Gastrocnemius medialis (tissue), 4 donors: ENCODE data around the gene COQ8B. TPM values are rescaled to one million over a fixed set of nuclear protein-coding genes. Genes with fewer than 3 reads are reported as not detected.

ENCODE experiments used
- ATAC-seq, 2 donors: fragments of 150-250 bp; one replicate each; pipeline ENCODE4 v1.9.1; 2016
- DNase-seq, 2 donors: peaks; one replicate each; pipeline ENCODE4 v3.0.0-alpha.2; 2019
- H3K27ac ChIP-seq, 4 donors: fragments of 200-600 bp; sonication (generic); 1 replicate in 1 of 4; 2 replicates in 3 of 4; pipeline ENCODE4 v1.5.1; 2016 to 2018; ENCODE audit warnings: mild to moderate bottlenecking in 2 of 4, moderate library complexity in 1 of 4
- H3K27me3 ChIP-seq, 3 donors: fragments of 200-600 bp; sonication (generic) in 2 of 3; 1 replicate in 1 of 3; 2 replicates in 2 of 3; pipeline versions ENCODE4 v1.5.1 to v1.6.0; 2016 to 2019; ENCODE audit warnings: mild to moderate bottlenecking in 1 of 3, moderate library complexity in 1 of 3
- H3K36me3 ChIP-seq, 2 donors: fragments of 200-600 bp; sonication (generic) in 1 of 2; one replicate each; pipeline ENCODE4 v1.5.1; 2017 to 2018
- H3K4me1 ChIP-seq, 2 donors: fragments of 200-600 bp; sonication (generic) in 1 of 2; one replicate each; pipeline ENCODE4 v1.5.1; 2016 to 2017; ENCODE audit warnings: mild to moderate bottlenecking in 2 of 2
- H3K4me3 ChIP-seq, 4 donors: fragments of 200-600 bp; sonication (generic) in 3 of 4; 1 replicate in 1 of 4; 2 replicates in 3 of 4; pipeline ENCODE4 v1.5.1; 2016 to 2019; ENCODE audit warnings: mild to moderate bottlenecking in 2 of 4
- H3K9me3 ChIP-seq, 3 donors: fragments of 200-600 bp; sonication (generic) in 2 of 3; 1 replicate in 1 of 3; 2 replicates in 2 of 3; pipeline ENCODE4 v1.5.1; 2016 to 2019
- POLR2A ChIP-seq, 2 donors: fragments of 450-650 bp; IDR thresholded peaks; one replicate each; pipeline ENCODE4 v1.6.1; 2017; ENCODE audit warnings: antibody characterized with exemption in 2 of 2, mild to moderate bottlenecking in 2 of 2, moderate library complexity in 2 of 2
- in situ Hi-C, 4 donors: fragments of 200-750 bp; cut with MboI; loops; one replicate each; pipeline versions ENCODE4 v1.15.0 to v1.8.0; 2017; ENCODE audit warnings: low sequenced_read_pairs in 4 of 4
- intact Hi-C: fragments of 100-400 bp; cut with DNase I; formaldehyde crosslinking; loops from one replicate; pipeline ENCODE4 v1.15.1; 2023; ENCODE audit warnings: low total_unique reads
- total RNA-seq, 4 donors: library from RNA; depleted of rRNA; stranded (reverse); fragments of >200 nt; gene quantifications; one replicate each; pipeline versions ENCODE4 v1.1.0 to v1.2.3, GENCODE V29; 2016
- TF ChIP-seq, protein P1 (sequence below), 5 experiments: fragments of 450-650 bp in 3 of 5; fragments of 200-600 bp in 2 of 5; sonication (generic) in 2 of 5; IDR thresholded peaks in 4 of 5; conservative IDR thresholded peaks in 1 of 5; 1 replicate in 4 of 5; 2 replicates in 1 of 5; pipeline ENCODE4 v1.5.1; 2016 to 2019; ENCODE audit warnings: antibody characterized with exemption in 5 of 5, mild to moderate bottlenecking in 3 of 5, moderate library complexity in 3 of 5

COQ8B gene
- total RNA-seq, 4 donors from 2014 or later, result 14.9 to 30.7 (median 20.2) TPM

DNA sequence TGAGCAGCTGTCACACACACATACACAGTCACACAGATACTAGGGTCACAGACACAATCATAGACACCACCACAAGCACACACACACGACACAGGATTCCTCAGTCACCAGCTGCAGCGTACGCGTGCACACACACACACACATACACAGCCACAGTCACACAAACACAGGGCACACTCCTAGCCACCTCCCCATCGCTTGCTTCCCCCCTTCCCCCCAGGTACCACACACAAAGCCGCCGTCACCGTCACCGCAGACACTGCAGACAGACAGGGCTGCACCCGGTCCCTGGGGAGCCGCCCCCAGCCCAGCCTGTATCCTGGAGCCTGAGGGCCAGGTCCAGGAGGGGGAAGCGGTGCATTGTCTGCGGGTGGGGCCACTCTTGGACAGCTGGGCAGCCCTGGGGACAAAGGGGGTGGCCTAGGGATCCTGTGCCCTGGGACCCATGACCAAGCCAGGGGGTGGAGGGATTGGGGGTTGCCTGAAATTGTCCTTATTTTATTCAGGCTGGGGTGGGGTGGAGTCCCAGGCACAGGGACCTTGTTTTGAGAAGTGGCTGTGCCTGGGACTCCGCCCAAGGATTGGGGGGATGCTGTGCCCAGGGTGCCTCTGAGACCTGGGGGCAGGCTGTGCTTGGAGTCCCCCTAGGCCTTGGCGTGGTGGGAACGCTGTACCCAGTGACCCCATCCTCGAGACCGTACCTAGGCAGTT, 27.2 kb downstream of the COQ8B start:
- peak overlapping the region; percentile 66 to 92 (median 76) for H3K4me3 ChIP-seq
- peaks cover 0 to 11% of the 10 kb centered on the region in 2 donors for H3K36me3 ChIP-seq
- H3K9me3 ChIP-seq, result no peaks in the 10 kb centered on the region
- peaks cover 9 to 22% of the 10 kb centered on the region in 2 donors for H3K4me1 ChIP-seq
- DNase-seq (no peak), ATAC-seq (no peak)
- peak overlapping the region; percentile 90 to 98 (median 96) for H3K27ac ChIP-seq
- no peak for TF ChIP-seq POLR2A (IDR thresholded peaks at IDR 0.05)
- TF ChIP-seq, protein P1, sequence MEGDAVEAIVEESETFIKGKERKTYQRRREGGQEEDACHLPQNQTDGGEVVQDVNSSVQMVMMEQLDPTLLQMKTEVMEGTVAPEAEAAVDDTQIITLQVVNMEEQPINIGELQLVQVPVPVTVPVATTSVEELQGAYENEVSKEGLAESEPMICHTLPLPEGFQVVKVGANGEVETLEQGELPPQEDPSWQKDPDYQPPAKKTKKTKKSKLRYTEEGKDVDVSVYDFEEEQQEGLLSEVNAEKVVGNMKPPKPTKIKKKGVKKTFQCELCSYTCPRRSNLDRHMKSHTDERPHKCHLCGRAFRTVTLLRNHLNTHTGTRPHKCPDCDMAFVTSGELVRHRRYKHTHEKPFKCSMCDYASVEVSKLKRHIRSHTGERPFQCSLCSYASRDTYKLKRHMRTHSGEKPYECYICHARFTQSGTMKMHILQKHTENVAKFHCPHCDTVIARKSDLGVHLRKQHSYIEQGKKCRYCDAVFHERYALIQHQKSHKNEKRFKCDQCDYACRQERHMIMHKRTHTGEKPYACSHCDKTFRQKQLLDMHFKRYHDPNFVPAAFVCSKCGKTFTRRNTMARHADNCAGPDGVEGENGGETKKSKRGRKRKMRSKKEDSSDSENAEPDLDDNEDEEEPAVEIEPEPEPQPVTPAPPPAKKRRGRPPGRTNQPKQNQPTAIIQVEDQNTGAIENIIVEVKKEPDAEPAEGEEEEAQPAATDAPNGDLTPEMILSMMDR (IDR thresholded peaks at IDR 0.05 in 4 of 5, conservative IDR thresholded peaks at IDR 0.05 in 1 of 5), result no peak
- in situ Hi-C loops (no loop called here), intact Hi-C loops (loop anchor here (1.0 to 2.0 kb wide), 2 partner anchors 26 to 61 kb away; partner anchors contain the start of genes ACTMAP and SNRPA)
- H3K27me3 ChIP-seq, result no peaks in the 10 kb centered on the region

DNA sequence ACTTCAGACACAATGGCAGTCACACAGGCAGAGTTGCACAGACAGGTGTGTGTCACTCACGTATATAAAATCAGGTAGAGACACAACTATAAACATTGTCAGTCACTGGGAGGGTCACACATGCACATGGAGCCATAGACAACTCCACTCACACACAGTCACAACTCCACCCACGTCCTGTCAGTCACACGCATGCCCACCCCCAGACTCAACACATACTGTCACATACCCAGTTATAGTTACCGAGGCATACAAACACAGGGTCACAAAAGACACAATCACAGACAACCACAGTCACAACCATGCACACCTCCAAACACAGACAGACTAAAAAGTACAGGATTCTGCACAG, 27.7 kb downstream of the COQ8B start:
- TF ChIP-seq, protein P1 (IDR thresholded peaks at IDR 0.05 in 4 of 5, conservative IDR thresholded peaks at IDR 0.05 in 1 of 5), result no peak
- TF ChIP-seq POLR2A (IDR thresholded peaks at IDR 0.05), result no peak
- no peaks in the 10 kb centered on the region for H3K9me3 ChIP-seq
- H3K27me3 ChIP-seq, result no peaks in the 10 kb centered on the region
- peak overlapping the region; percentile 90 to 98 (median 96) for H3K27ac ChIP-seq
- peaks cover 9 to 22% of the 10 kb centered on the region in 2 donors for H3K4me1 ChIP-seq
- ATAC-seq, result no peak
- peak overlapping the region; percentile 66 to 92 (median 76) for H3K4me3 ChIP-seq
- in situ Hi-C loops (no loop called here), intact Hi-C loops (no loop called here)
- peaks cover 0 to 11% of the 10 kb centered on the region in 2 donors for H3K36me3 ChIP-seq
- no peak for DNase-seq

DNA sequence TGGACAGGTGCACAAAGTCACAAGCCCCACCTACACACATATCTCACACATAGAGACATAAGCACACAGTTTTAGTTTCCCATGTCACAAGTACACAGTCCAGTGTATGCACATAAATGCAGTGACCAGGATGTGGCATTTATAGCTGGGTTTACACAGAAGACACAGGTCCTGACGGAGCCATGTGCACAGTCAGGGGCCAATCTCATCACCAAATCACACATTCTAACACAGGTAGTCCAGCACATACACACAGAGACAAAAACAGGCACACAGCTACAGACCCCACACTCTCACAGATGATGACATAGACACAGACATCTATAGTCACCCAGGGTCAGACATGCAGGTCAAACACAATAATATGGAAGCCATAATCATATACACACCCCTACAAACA, 28.4 kb downstream of the COQ8B start:
- no peak for DNase-seq
- no peak overlapping the region for H3K4me3 ChIP-seq
- in situ Hi-C loops, result no loop called here
- H3K36me3 ChIP-seq, result peaks cover 0 to 11% of the 10 kb centered on the region in 2 donors
- no peaks in the 10 kb centered on the region for H3K9me3 ChIP-seq
- intact Hi-C loops, result no loop called here
- no peaks in the 10 kb centered on the region for H3K27me3 ChIP-seq
- TF ChIP-seq, protein P1 (IDR thresholded peaks at IDR 0.05 in 4 of 5, conservative IDR thresholded peaks at IDR 0.05 in 1 of 5), result no peak
- no peak for TF ChIP-seq POLR2A (IDR thresholded peaks at IDR 0.05)
- peaks cover 9 to 22% of the 10 kb centered on the region in 2 donors for H3K4me1 ChIP-seq
- ATAC-seq, result no peak
- H3K27ac ChIP-seq, result peak overlapping the region in 3 of 4 donors; percentile 43 to 94 (median 55)

DNA sequence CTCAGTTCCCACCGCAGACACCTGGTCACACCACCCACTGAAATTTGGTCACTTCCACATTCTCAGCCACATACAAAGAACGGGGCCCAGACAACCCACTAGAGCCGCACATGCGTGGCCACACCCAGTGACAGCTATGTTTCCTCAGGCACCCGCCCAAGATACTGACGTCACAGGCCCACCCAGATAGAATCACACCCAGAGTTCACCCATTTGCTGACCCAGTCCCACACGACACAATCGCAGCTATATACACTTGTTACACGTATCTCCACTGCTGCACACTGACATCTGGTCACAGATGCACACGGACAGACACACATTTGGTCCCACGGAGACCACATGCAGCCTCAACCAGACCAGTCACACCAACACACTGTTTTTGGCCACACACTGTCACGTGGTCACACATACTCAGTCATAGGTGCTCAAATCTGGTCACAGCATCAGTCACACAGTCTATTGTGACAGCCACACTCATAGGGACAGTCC, 29.1 kb downstream of the COQ8B start:
- ATAC-seq (no peak), DNase-seq (peak; percentile 49 to 77)
- Histone ChIP-seq H3K4me1 (peaks cover 9 to 22% of the 10 kb centered on the region in 2 donors), H3K9me3 (no peaks in the 10 kb centered on the region), H3K27me3 (no peaks in the 10 kb centered on the region), H3K4me3 (no peak overlapping the region), H3K27ac (peak overlapping the region; percentile 16 to 55 (median 49)), H3K36me3 (peaks cover 0 to 14% of the 10 kb centered on the region in 2 donors)
- intact Hi-C loops (no loop called here), in situ Hi-C loops (no loop called here)
- TF ChIP-seq POLR2A (IDR thresholded peaks at IDR 0.05), result no peak
- TF ChIP-seq, protein P1 (IDR thresholded peaks at IDR 0.05 in 4 of 5, conservative IDR thresholded peaks at IDR 0.05 in 1 of 5), result no peak
